ENCODE measurements around the gene MYOF. TPM values are rescaled to one million over a fixed set of nuclear protein-coding genes. Genes with fewer than 3 reads are reported as not detected.

Gene MYOF
- polyA plus RNA-seq, 3 donors, result 9.7 to 29.1 (median 14.5) TPM

DNA sequence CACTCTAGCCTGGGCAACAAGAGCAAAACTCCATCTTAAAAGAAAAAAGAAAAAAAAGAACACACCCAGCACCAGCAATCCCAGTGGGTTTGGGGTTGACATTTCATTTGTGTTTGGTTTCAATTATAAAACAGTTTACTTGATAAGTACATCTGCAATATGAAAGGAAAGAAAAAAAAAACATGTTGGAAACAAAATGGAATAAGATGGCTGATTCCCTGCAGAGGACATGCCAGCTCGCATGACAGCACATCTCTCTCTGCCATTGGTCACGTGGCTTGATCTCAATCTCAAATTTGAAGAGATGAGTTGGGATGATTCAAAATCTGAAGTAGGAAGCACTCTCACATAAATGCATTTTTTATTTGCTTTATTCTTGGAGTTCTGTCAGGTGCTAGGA is 28.0 kb downstream of the MYOF start:
- peaks cover 5% of the 10 kb centered on the region for H4K20me1 ChIP-seq (ENCODE audit: insufficient read depth, low read length)
- no CpG with 5 or more reads among the region's 2 CpGs for WGBS (ENCODE audit: insufficient coverage)
- H3K4me1 Mint-ChIP-seq, result peaks cover 5% of the 10 kb centered on the region
- H3K9me3 ChIP-seq (replicated peaks in 1 of 2; ENCODE audit: control insufficient read depth in 1 of 2, insufficient read depth in 1 of 2, low read length in 2 of 2), result no peaks in the 10 kb centered on the region
- H2AFZ ChIP-seq (ENCODE audit: insufficient read depth, low read depth, low read length, poor library complexity, severe bottlenecking), result no peak overlapping the region
- H3K4me3 ChIP-seq (replicated peaks in 1 of 3; ENCODE audit: low read depth in 2 of 3, low read length in 3 of 3), result no peak overlapping the region
- intact Hi-C loops (cut with micrococcal nuclease), result no loop called here
- H3K9me3 Mint-ChIP-seq, result no peaks in the 10 kb centered on the region
- H3K27ac ChIP-seq (ENCODE audit: low read depth in 1 of 2, low read length in 2 of 2), result no peak overlapping the region
- H3K36me3 Mint-ChIP-seq, result peaks cover 69 to 78% of the 10 kb centered on the region in 2 donors
- peaks cover 4% of the 10 kb centered on the region in 2 donors for H3K4me1 ChIP-seq (ENCODE audit: control insufficient read depth in 1 of 2, insufficient read depth in 2 of 2, low read length in 2 of 2)
- no peaks in the 10 kb centered on the region for H3K27me3 ChIP-seq (ENCODE audit: control insufficient read depth in 2 of 2, insufficient read depth in 2 of 2, low read length in 2 of 2)
- peaks cover 8% of the 10 kb centered on the region for H3K79me2 ChIP-seq (ENCODE audit: insufficient read depth, low read length)
- DNase-seq, result no peak
- no peak overlapping the region for H3K27ac Mint-ChIP-seq
- peaks cover 44 to 70% of the 10 kb centered on the region in 2 donors for H3K36me3 ChIP-seq (replicated peaks in 1 of 2; ENCODE audit: control insufficient read depth in 1 of 2, insufficient read depth in 2 of 2, low read length in 2 of 2)
- no peak overlapping the region for H3K4me3 Mint-ChIP-seq
- no peak for TF ChIP-seq CTCF (IDR thresholded peaks at IDR 0.05)
- H3K9ac ChIP-seq (ENCODE audit: insufficient read depth, low read length, poor library complexity, severe bottlenecking), result no peak overlapping the region
- peaks cover 0 to 4% (median 0%) of the 10 kb centered on the region in 3 donors for H3K27me3 Mint-ChIP-seq (ENCODE audit: low read depth in 3 of 3)
- H3K4me2 ChIP-seq (replicated peaks; ENCODE audit: extremely low read depth, low read length, poor library complexity, severe bottlenecking), result no peak overlapping the region

GRCh38 chr10:93452143-93452542 is 30.0 kb downstream of the MYOF start:
- TF ChIP-seq CTCF (IDR thresholded peaks at IDR 0.05), result no peak
- H3K4me2 ChIP-seq (replicated peaks; ENCODE audit: extremely low read depth, low read length, poor library complexity, severe bottlenecking), result no peak overlapping the region
- intact Hi-C loops (cut with micrococcal nuclease), result no loop called here
- no peaks in the 10 kb centered on the region for H3K9me3 Mint-ChIP-seq
- H3K4me1 ChIP-seq (ENCODE audit: control insufficient read depth in 1 of 2, insufficient read depth in 2 of 2, low read length in 2 of 2), result no peaks in the 10 kb centered on the region
- peaks cover 76 to 86% of the 10 kb centered on the region in 2 donors for H3K36me3 Mint-ChIP-seq
- peak overlapping the region in 2 of 7 donors; percentile 50 to 55 for H3K27ac Mint-ChIP-seq
- no peak overlapping the region for H3K9ac ChIP-seq (ENCODE audit: insufficient read depth, low read length, poor library complexity, severe bottlenecking)
- no peak for DNase-seq
- no peaks in the 10 kb centered on the region for H3K79me2 ChIP-seq (ENCODE audit: insufficient read depth, low read length)
- no peaks in the 10 kb centered on the region for H3K27me3 ChIP-seq (ENCODE audit: control insufficient read depth in 2 of 2, insufficient read depth in 2 of 2, low read length in 2 of 2)
- H3K4me1 Mint-ChIP-seq, result no peaks in the 10 kb centered on the region
- H3K27me3 Mint-ChIP-seq (ENCODE audit: low read depth in 3 of 3), result no peaks in the 10 kb centered on the region
- H3K4me3 Mint-ChIP-seq, result no peak overlapping the region
- H3K9me3 ChIP-seq (replicated peaks in 1 of 2; ENCODE audit: control insufficient read depth in 1 of 2, insufficient read depth in 1 of 2, low read length in 2 of 2), result no peaks in the 10 kb centered on the region
- no peak overlapping the region for H2AFZ ChIP-seq (ENCODE audit: insufficient read depth, low read depth, low read length, poor library complexity, severe bottlenecking)
- H4K20me1 ChIP-seq (ENCODE audit: insufficient read depth, low read length), result no peaks in the 10 kb centered on the region
- no peak overlapping the region for H3K27ac ChIP-seq (ENCODE audit: low read depth in 1 of 2, low read length in 2 of 2)
- WGBS (ENCODE audit: insufficient coverage), result 80% methylated on average over 1 of the region's 2 CpGs
- no peak overlapping the region for H3K4me3 ChIP-seq (replicated peaks in 1 of 3; ENCODE audit: low read depth in 2 of 3, low read length in 3 of 3)
- H3K36me3 ChIP-seq (replicated peaks in 1 of 2; ENCODE audit: control insufficient read depth in 1 of 2, insufficient read depth in 2 of 2, low read length in 2 of 2), result peaks cover 43 to 84% of the 10 kb centered on the region in 2 donors
